ENCODE results near the gene LRP11.

The LRP11 gene

GRCh38 chr6:149782337-149782736 is 81.8 kb downstream of the LRP11 start:
- H3K27ac ChIP-seq (replicated peaks) = no peak overlapping the region
- H3K4me3 ChIP-seq (replicated peaks; ENCODE audit: insufficient read depth, low read length) = no peak overlapping the region
- TF ChIP-seq CTCF (IDR thresholded peaks at IDR 0.05; ENCODE audit: insufficient read depth, low read length) = no peak
- TF ChIP-seq GABPA (IDR thresholded peaks at IDR 0.05; ENCODE audit: low read depth) = no peak
- TF ChIP-seq REST (IDR thresholded peaks at IDR 0.05; ENCODE audit: insufficient replicate concordance, low read depth) = no peak
- TF ChIP-seq SPI1 (IDR thresholded peaks at IDR 0.05; ENCODE audit: borderline replicate concordance, low read depth) = no peak
- no peak for TF ChIP-seq POLR2AphosphoS5 (IDR thresholded peaks at IDR 0.05; ENCODE audit: low read depth)

GRCh38 chr6:149781715-149782114 is 82.4 kb downstream of the LRP11 start:
- DNase-seq (ENCODE audit: low read depth in 1 of 2, low spot score in 1 of 2) = no peak
- no peak overlapping the region for H3K4me3 ChIP-seq (replicated peaks; ENCODE audit: insufficient read depth, low read length)
- TF ChIP-seq REST (IDR thresholded peaks at IDR 0.05; ENCODE audit: insufficient replicate concordance, low read depth) (no peak), GABPA (IDR thresholded peaks at IDR 0.05; ENCODE audit: low read depth) (no peak), CTCF (IDR thresholded peaks at IDR 0.05; ENCODE audit: insufficient read depth, low read length) (no peak), POLR2AphosphoS5 (IDR thresholded peaks at IDR 0.05; ENCODE audit: low read depth) (no peak), SPI1 (IDR thresholded peaks at IDR 0.05; ENCODE audit: borderline replicate concordance, low read depth) (no peak)

More at GRCh38 chr6:149782337-149782736, 81.8 kb downstream of the LRP11 start:
- no peak for DNase-seq (ENCODE audit: low read depth in 1 of 2, low spot score in 1 of 2)
- no peaks in the 10 kb centered on the region for H3K27me3 ChIP-seq (ENCODE audit: insufficient read depth, poor library complexity, severe bottlenecking)

GRCh38 chr6:149779644-149779963 is 84.6 kb downstream of the LRP11 start:
- DNase-seq (ENCODE audit: low read depth in 1 of 2, low spot score in 1 of 2) = no peak
- TF ChIP-seq GABPA (IDR thresholded peaks at IDR 0.05; ENCODE audit: low read depth) = no peak
- no peak for TF ChIP-seq SPI1 (IDR thresholded peaks at IDR 0.05; ENCODE audit: borderline replicate concordance, low read depth)
- no peak for TF ChIP-seq POLR2AphosphoS5 (IDR thresholded peaks at IDR 0.05; ENCODE audit: low read depth)
- no peak for TF ChIP-seq CTCF (IDR thresholded peaks at IDR 0.05; ENCODE audit: insufficient read depth, low read length)
- TF ChIP-seq REST (IDR thresholded peaks at IDR 0.05; ENCODE audit: insufficient replicate concordance, low read depth) = no peak
- no peak overlapping the region for H3K27ac ChIP-seq (replicated peaks)

More at GRCh38 chr6:149781715-149782114, 82.4 kb downstream of the LRP11 start:
- Histone ChIP-seq H3K27me3 (ENCODE audit: insufficient read depth, poor library complexity, severe bottlenecking) (no peaks in the 10 kb centered on the region), H3K27ac (replicated peaks) (no peak overlapping the region)

More at GRCh38 chr6:149779644-149779963, 84.6 kb downstream of the LRP11 start:
- Histone ChIP-seq H3K27me3 (ENCODE audit: insufficient read depth, poor library complexity, severe bottlenecking) (no peaks in the 10 kb centered on the region), H3K4me3 (replicated peaks; ENCODE audit: insufficient read depth, low read length) (no peak overlapping the region)

All from HL-60 (cell line).